Activated T-cell treated with anti-CD3 and anti-CD28 coated beads, Interleukin-2, amount 50 U/mL, for 1 hour (primary cell): ENCODE results near the gene PLAC9.
"Not testable (repeated sequence)": the region's sequence is repeated elsewhere in the genome, so short reads cannot be mapped to it uniquely, and the experiment has no call there.

Source experiments
- DNase-seq: peaks from one replicate; pipeline ENCODE4 v3.0.0-alpha.2; 2020

PLAC9 gene

GRCh38 chr10:80132299-80133139 is at the start of gene PLAC9:
Gene PLAC9, plus strand, starts transcription at chr10:80132730. Its CDS starts 33 bp downstream, at chr10:80132763.
- no peak for DNase-seq

GRCh38 chr10:80090121-80090520 is 42.4 kb upstream of the PLAC9 start:
- DNase-seq, result no peak

- no peak for DNase-seq
These were observed 38.3 kb upstream of the PLAC9 start for GRCh38 chr10:80094231-80094630.

DNA sequence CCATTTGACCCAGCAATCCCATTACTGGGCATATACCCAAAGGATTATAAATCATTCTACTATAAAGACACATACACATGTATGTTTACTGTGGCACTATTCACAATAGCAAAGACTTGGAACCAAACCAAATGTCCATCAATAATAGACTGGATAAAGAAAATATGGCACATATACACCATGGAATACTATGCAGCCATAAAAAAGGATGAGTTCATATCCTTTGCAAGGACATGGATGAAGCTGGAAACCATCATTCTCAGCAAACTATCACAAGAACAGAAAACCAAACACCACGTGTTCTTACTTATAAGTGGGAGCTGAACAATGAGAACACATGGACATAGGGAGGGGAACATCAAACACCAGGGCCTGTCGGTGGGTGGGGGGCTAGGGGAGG is 34.3 kb upstream of the PLAC9 start:
- not testable (repeated sequence) for DNase-seq

- DNase-seq, result not testable (repeated sequence)
These were observed 33.2 kb upstream of the PLAC9 start for GRCh38 chr10:80099295-80099694.

GRCh38 chr10:80100116-80100515 is 32.4 kb upstream of the PLAC9 start:
- no peak for DNase-seq

GRCh38 chr10:80100861-80101695 is 31.5 kb upstream of the PLAC9 start:
- DNase-seq, result no peak

- no peak for DNase-seq
These were observed 28.2 kb upstream of the PLAC9 start for GRCh38 chr10:80104066-80104926.

DNA sequence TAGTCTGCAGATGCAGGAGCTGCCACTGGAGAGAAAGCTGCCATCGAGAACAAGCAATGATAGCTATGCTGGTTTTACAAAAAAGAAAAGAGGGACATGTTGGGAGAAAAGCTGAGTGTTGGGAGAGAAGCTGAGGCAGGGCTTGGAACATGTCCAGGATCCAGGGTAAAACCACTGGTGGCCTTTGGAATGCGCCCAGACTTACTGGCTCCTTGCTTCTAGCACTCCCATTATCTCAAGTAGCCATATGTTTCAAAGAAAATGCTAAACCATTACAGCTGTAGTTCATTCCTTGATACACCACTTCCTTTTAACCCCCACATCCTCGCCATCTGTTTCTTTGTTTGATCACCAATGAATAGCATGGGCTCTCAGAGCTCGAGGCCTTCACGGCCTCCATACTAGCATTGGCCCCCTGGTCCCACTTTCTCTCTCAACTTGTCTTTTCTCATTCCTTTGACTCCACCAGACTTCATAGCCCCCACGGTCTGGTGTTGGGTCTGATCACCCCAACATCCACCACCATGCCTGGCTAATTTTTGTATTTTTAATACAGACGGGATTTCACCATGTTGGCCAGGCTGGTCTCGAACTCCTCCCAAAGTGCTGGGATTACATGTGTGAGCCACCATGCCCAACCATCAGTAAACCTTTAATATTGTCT is 23.8 kb upstream of the PLAC9 start:
- DNase-seq, result no peak

DNA sequence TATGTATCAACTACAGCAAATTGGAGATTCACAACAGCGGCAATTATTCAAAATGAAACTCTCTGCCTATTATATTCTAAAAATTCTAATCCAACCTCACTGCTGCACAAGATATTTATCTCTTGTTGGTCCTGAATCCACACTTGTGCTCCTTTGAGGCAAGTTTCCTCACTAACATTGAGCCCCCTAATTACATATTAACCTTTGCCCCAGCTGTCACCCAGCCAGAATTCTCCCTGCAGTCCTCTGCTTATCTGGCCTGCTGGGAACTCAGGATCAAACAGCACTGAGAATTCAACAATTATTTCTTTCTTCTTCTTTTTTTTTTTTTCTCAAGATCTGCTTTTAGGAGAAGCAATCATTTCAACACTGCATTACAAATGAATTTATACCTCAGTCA is 21.5 kb upstream of the PLAC9 start:
- no peak for DNase-seq

- DNase-seq, result no peak
These were observed 13.9 kb upstream of the PLAC9 start for GRCh38 chr10:80118669-80119068.

- no peak for DNase-seq
These were observed 10.3 kb upstream of the PLAC9 start for GRCh38 chr10:80122110-80122710.

GRCh38 chr10:80122746-80123145 is 9.8 kb upstream of the PLAC9 start:
- no peak for DNase-seq

DNA sequence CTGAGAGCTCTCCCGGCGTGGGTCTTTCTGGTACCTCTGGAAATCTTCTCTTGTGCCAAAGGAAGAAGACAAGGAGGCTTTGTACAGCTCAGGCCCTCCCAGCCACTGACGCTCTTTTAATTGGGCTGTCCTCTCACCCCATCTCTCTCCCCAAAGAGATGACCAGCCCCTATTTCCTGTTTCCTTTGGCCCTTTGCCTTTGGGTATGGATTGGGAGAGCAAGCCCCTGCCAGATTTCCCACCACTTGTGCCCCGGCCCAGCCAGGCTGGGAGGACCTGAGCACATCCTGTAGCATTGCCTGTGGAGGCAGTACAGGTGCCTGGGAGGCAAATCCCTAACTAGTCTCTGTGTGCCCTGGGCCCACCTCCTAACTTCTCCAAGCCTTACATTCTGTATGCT is 5.7 kb upstream of the PLAC9 start:
- DNase-seq, result no peak

DNA sequence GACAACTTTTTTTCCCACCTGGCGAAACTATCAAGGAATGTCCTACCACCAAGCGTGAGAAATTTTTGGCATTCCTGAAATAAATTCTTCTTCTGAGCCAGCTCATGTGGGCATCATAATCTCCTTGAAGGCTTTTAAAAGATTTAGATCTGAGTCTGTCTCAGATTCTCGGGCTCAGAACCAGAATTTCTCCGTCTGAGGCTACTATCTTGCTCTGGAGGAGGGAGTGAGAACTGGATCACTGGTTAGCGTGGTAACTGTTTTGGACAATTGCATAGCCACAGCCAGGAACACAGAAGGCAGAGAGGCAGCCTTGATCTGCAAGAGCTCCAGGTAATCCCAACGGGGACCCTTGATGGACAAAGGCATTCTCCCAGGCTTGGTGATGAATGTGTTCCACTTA is 1.0 kb upstream of the PLAC9 start:
- no peak for DNase-seq

GRCh38 chr10:80133206-80133605 is 676 bp downstream of the PLAC9 start:
- no peak for DNase-seq

- DNase-seq, result not testable (repeated sequence)
These were observed 1.2 kb downstream of the PLAC9 start for GRCh38 chr10:80133687-80134086.

DNA sequence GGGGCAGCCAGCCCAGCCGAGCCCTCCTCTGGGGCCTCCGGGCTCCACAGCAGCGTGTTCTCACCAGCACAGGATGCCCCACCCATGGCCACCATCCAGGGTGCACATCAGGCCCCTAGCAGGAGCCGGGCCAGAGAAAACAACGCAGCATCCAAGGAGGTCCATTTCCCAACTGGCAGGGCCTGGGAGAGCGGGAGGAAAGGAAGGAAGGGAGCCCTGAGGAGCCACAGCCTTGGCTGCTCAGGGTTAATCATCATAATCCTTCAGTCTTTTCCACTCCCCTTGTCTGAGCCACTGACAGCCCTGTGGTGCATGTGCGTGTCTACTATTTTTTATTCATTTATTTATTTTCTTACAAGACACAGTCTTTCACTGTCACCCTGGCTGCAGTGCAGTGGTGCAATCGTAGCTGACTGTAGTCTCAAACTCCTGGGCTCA is 3.6 kb downstream of the PLAC9 start:
- no peak for DNase-seq

DNA sequence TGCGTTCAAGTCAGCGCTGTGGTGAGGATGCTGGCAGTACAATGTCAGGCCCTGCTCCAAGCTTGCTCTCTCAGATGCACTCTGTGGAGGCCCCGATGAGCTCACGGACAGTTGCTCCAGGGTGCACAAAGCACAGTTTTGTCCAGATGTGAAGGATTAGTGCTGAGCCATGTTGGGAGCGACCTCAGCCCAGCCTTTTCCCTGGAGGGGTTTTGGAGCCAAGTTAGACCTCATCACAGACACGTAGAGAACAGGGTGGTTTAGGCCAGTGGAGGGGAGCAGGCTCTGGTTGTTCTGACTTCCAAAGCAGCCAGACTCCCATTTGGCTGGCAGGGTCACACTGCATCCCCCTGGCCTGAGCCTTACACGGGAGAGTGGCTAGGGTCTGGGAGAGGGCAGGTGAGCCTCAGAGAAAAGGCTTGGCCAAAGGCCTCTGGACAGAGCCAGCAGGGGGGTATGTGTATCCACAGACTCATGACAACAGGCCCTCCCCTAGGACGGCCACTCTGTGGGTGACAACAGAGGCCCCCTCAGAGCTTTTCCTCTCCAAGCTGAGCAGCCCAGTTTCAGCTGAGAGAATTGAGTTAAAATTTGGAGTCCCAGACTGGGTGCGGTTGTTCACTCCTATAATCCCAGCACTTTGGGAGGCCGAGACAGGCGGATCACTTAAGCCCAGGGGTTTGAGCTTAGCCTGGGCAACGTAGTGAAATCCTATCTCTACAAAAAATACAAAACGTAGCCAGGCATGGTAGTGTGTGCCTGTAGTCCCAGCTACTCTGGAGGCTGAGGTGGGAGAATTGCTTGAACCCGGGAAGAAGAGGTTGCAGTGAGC is 4.7 kb downstream of the PLAC9 start:
- no peak for DNase-seq

- DNase-seq, result no peak
These were observed 5.4 kb downstream of the PLAC9 start for GRCh38 chr10:80137920-80138319.

- no peak for DNase-seq
These were observed 6.7 kb downstream of the PLAC9 start for GRCh38 chr10:80139265-80139664.
